Suprapubic skin (tissue), 4 donors: ENCODE results near the gene IL4. TPM values are rescaled to one million over a fixed set of nuclear protein-coding genes. Genes with fewer than 3 reads are reported as not detected.

Experiments
- DNase-seq, 2 donors: peaks; one replicate each; pipeline ENCODE4 v3.0.0-alpha.2; 2019; ENCODE audit warnings: low spot score in 2 of 2
- H3K27ac ChIP-seq: fragments of 200-600 bp; sonication (generic); one replicate; pipeline ENCODE4 v1.5.1; 2019
- H3K27me3 ChIP-seq: fragments of 200-600 bp; sonication (generic); one replicate; pipeline ENCODE4 v1.5.1; 2019
- H3K36me3 ChIP-seq: fragments of 200-600 bp; sonication (generic); one replicate; pipeline ENCODE4 v1.5.1; 2019
- H3K4me1 ChIP-seq: fragments of 200-600 bp; sonication (generic); one replicate; pipeline ENCODE4 v1.5.1; 2019
- H3K4me3 ChIP-seq: fragments of 200-600 bp; sonication (generic); one replicate; pipeline ENCODE4 v1.5.1; 2019; ENCODE audit warnings: mild to moderate bottlenecking
- H3K9me3 ChIP-seq: fragments of 200-600 bp; sonication (generic); one replicate; pipeline ENCODE4 v1.5.1; 2019
- EP300 ChIP-seq: sonication (generic); formaldehyde crosslinking; IDR thresholded peaks from one replicate; pipeline ENCODE4 v1.6.1; 2017; ENCODE audit warnings: antibody characterized with exemption
- POLR2A ChIP-seq, 2 donors: fragments of 450-650 bp; IDR thresholded peaks; one replicate each; pipeline ENCODE4 v1.6.1; 2017; ENCODE audit warnings: antibody characterized with exemption in 2 of 2, mild to moderate bottlenecking in 2 of 2, moderate library complexity in 2 of 2
- POLR2AphosphoS5 ChIP-seq, 3 donors: sonication (generic); formaldehyde crosslinking; IDR thresholded peaks; one replicate each; pipeline ENCODE4 v1.6.1; 2017; ENCODE audit warnings: antibody characterized with exemption in 3 of 3
- WGBS: methylation state at CpG from one replicate; pipeline ENCODE4 v1.1.5; 2018; 5-methylcytosine and 5-hydroxymethylcytosine counted together
- total RNA-seq, 4 donors: library from RNA; depleted of rRNA; stranded (reverse); fragments of >200 nt; gene quantifications; one replicate each; pipeline ENCODE4 v1.1.0, GENCODE V29; 2016
- TF ChIP-seq, protein P1 (sequence below), 2 donors: fragments of 200-600 bp in 1 of 2; fragments of 450-650 bp in 1 of 2; sonication (generic) in 1 of 2; IDR thresholded peaks; one replicate each; pipeline ENCODE4 v1.5.1; 2016 to 2019; ENCODE audit warnings: antibody characterized with exemption in 2 of 2, mild to moderate bottlenecking in 1 of 2, moderate library complexity in 1 of 2

IL4 gene
- total RNA-seq, 4 donors from 2014 or later: not detected

DNA sequence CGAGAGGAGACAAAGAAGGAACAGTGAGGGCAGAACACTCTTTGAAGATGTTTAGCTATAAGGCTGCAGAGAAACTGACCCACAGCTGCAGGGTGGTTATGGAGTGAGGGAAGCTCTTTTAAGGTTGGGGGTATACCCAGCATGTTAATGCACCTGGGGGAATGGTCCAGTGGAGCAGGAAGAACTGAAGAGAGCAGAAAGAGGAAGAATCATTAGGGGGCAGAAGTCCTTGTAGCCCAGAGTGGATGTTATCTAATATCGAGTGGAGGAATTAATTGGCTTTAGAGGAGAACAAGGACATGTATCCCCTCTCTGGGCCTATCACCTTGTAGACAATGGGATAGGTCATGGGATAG lies 7.7 kb downstream of the IL4 start:
- 89% methylated on average over 2 of the region's 2 CpGs for WGBS
- H3K9me3 ChIP-seq: no peaks in the 10 kb centered on the region
- DNase-seq: no peak
- no peaks in the 10 kb centered on the region for H3K36me3 ChIP-seq
- no peak overlapping the region for H3K27ac ChIP-seq
- no peak for TF ChIP-seq POLR2AphosphoS5 (IDR thresholded peaks at IDR 0.05)
- TF ChIP-seq, protein P1, sequence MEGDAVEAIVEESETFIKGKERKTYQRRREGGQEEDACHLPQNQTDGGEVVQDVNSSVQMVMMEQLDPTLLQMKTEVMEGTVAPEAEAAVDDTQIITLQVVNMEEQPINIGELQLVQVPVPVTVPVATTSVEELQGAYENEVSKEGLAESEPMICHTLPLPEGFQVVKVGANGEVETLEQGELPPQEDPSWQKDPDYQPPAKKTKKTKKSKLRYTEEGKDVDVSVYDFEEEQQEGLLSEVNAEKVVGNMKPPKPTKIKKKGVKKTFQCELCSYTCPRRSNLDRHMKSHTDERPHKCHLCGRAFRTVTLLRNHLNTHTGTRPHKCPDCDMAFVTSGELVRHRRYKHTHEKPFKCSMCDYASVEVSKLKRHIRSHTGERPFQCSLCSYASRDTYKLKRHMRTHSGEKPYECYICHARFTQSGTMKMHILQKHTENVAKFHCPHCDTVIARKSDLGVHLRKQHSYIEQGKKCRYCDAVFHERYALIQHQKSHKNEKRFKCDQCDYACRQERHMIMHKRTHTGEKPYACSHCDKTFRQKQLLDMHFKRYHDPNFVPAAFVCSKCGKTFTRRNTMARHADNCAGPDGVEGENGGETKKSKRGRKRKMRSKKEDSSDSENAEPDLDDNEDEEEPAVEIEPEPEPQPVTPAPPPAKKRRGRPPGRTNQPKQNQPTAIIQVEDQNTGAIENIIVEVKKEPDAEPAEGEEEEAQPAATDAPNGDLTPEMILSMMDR (IDR thresholded peaks at IDR 0.05): no peak
- no peak for TF ChIP-seq EP300
- no peak for TF ChIP-seq POLR2A (IDR thresholded peaks at IDR 0.05)
- H3K27me3 ChIP-seq: no peaks in the 10 kb centered on the region
- no peak overlapping the region for H3K4me3 ChIP-seq
- no peaks in the 10 kb centered on the region for H3K4me1 ChIP-seq

- WGBS: 85% methylated on average over 4 of the region's 4 CpGs
- no peak overlapping the region for H3K4me3 ChIP-seq
- H3K36me3 ChIP-seq: no peaks in the 10 kb centered on the region
- no peaks in the 10 kb centered on the region for H3K27me3 ChIP-seq
- H3K4me1 ChIP-seq: no peaks in the 10 kb centered on the region
- no peak overlapping the region for H3K27ac ChIP-seq
- TF ChIP-seq, protein P1 (IDR thresholded peaks at IDR 0.05): no peak
- TF ChIP-seq EP300: no peak
- TF ChIP-seq POLR2AphosphoS5 (IDR thresholded peaks at IDR 0.05): no peak
- TF ChIP-seq POLR2A (IDR thresholded peaks at IDR 0.05): no peak
- no peaks in the 10 kb centered on the region for H3K9me3 ChIP-seq
- no peak for DNase-seq
These were observed 8.2 kb downstream of the IL4 start for GRCh38 chr5:132681983-132682382.

- Histone ChIP-seq H3K4me1 (no peaks in the 10 kb centered on the region), H3K27ac (no peak overlapping the region), H3K4me3 (no peak overlapping the region), H3K27me3 (no peaks in the 10 kb centered on the region), H3K9me3 (no peaks in the 10 kb centered on the region), H3K36me3 (no peaks in the 10 kb centered on the region)
- DNase-seq: no peak
- 72% methylated on average over 6 of the region's 6 CpGs for WGBS
- no peak for TF ChIP-seq POLR2AphosphoS5 (IDR thresholded peaks at IDR 0.05)
- TF ChIP-seq, protein P1 (IDR thresholded peaks at IDR 0.05): no peak
- TF ChIP-seq POLR2A (IDR thresholded peaks at IDR 0.05): no peak
- no peak for TF ChIP-seq EP300
These were observed 10.7 kb downstream of the IL4 start for GRCh38 chr5:132684491-132684890.

DNA sequence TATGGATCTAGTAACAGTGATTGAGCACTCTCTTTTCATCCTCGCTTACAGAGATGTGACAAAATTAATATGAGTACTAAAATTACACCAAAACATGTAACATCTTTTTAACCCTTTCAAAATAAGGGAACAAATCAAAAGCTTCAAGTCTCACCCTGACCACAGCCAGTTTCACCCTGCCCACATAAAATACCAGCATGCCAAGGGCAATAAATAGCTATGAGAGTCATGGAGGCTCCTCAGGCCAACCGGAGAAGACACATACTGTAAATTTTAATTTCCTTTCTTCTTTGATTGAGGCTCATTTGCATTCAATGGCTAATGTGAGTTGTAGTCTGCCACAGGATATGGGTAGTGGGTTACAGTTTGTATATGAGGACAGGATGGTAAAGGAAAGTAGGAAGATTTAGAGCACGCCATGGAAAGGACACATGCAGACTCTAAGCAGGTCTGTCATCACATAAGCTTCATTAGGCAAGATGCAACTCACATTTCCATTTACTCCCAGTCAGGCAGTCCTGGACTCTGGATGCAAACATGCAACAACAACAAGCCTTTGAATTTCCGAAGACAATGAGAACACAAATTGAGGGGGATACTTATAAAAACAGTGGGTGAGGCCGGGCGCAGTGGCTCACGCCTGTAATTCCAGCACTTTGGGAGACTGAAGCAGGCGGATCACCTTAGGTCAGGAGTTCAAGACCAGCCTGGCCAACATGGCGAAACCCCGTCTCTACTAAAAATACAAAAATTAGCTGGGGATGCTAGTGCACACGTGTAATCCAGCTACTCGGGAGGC lies 11.3 kb downstream of the IL4 start:
- Histone ChIP-seq H3K36me3 (no peaks in the 10 kb centered on the region), H3K27me3 (no peaks in the 10 kb centered on the region), H3K9me3 (no peaks in the 10 kb centered on the region), H3K4me1 (no peaks in the 10 kb centered on the region), H3K4me3 (no peak overlapping the region), H3K27ac (no peak overlapping the region)
- TF ChIP-seq, protein P1 (IDR thresholded peaks at IDR 0.05): no peak
- no peak for TF ChIP-seq POLR2AphosphoS5 (IDR thresholded peaks at IDR 0.05)
- no peak for TF ChIP-seq POLR2A (IDR thresholded peaks at IDR 0.05)
- no peak for TF ChIP-seq EP300
- DNase-seq: no peak
- whole genome bisulfite sequencing: 90% methylated on average over 12 of the region's 12 CpGs

- Histone ChIP-seq H3K4me3 (no peak overlapping the region), H3K9me3 (no peaks in the 10 kb centered on the region), H3K27me3 (no peaks in the 10 kb centered on the region), H3K27ac (no peak overlapping the region), H3K4me1 (no peaks in the 10 kb centered on the region), H3K36me3 (no peaks in the 10 kb centered on the region)
- no peak for TF ChIP-seq POLR2AphosphoS5 (IDR thresholded peaks at IDR 0.05)
- no peak for TF ChIP-seq POLR2A (IDR thresholded peaks at IDR 0.05)
- no peak for TF ChIP-seq EP300
- TF ChIP-seq, protein P1 (IDR thresholded peaks at IDR 0.05): no peak
- WGBS: 87% methylated on average over 3 of the region's 3 CpGs
- no peak for DNase-seq
These were observed 12.4 kb downstream of the IL4 start for GRCh38 chr5:132686193-132686592.
